ENCODE results near the gene AJUBA.

The AJUBA gene

DNA sequence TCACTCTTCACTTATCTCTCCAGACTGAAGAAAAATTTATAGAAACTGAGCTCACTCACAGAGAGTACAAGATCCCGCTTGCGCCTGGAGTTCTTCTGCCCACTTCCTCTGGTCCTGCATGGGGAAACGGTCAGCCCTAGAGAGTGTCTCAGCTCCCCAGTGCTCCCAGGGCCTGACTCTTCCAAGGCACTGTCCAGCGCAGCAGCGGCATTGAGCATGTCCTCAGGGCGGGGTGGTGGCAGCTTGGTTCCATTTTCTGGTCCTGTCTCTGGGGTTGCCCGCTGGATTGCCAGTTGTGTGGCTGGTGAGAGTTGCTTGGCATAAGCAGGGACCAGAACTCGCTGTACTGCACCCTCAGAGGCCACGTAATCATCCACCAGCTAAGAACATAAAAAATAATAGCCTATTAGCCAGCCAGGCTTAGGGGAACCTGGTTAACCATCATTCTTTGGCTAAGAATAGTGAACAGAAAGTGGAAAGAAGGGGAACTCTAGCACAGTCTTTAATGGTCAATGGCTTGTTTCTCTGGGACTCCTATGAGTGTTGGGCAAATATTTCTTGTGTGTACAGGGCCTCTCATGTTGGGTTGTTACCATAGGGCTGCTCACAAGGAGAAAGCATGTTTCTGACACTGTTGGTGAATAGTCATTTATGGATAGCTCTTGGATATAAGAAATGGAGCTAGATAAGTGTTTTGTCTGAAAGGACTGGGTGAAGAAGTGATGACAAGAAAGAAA is 13.7 kb upstream of the AJUBA start:
- H3K27me3 ChIP-seq (ENCODE audit: insufficient read depth, low read length), result no peaks in the 10 kb centered on the region
- H2AFZ ChIP-seq (ENCODE audit: low read length, unreplicated experiment), result no peak overlapping the region
- H3K27ac ChIP-seq (ENCODE audit: low read depth, low read length), result no peak overlapping the region
- H3K79me2 ChIP-seq (ENCODE audit: control insufficient read depth, insufficient read depth, low read length, unreplicated experiment), result no peaks in the 10 kb centered on the region
- peaks cover 5% of the 10 kb centered on the region for H3K4me1 ChIP-seq (ENCODE audit: control insufficient read depth, insufficient read depth, low read length, unreplicated experiment)
- no peaks in the 10 kb centered on the region for H3K36me3 ChIP-seq (ENCODE audit: insufficient read depth, low read length)
- H3K4me3 ChIP-seq (ENCODE audit: low read depth, low read length), result no peak overlapping the region

DNA sequence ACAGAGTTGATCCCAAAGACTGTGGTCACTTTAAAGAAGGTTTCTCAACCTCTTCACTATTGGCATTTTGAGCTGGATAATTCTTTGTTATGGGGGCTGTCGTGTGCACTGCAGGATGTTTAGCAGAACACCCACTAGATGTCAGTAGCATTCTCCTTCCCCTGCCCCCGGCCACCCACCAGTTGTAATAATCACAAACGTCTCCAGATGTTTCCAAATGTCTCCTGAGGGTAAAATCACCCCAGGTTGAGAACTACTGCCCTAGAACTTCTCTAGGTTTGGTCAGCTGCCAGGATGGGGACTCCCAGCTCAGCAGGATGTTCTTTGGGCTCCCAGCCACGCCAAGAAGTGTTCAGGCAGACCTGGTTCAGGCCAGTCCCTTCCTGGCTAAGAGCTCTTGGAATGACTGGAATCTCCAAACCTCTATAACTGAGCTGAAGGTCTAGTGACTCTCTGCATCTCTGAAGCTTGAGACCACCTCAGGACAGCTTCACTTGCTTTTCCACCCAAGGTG is 12.5 kb upstream of the AJUBA start:
- no peaks in the 10 kb centered on the region for H3K36me3 ChIP-seq (ENCODE audit: insufficient read depth, low read length)
- no peak overlapping the region for H2AFZ ChIP-seq (ENCODE audit: low read length, unreplicated experiment)
- no peaks in the 10 kb centered on the region for H3K27me3 ChIP-seq (ENCODE audit: insufficient read depth, low read length)
- H3K27ac ChIP-seq (ENCODE audit: low read depth, low read length), result no peak overlapping the region
- no peak overlapping the region for H3K4me3 ChIP-seq (ENCODE audit: low read depth, low read length)
- peaks cover 5% of the 10 kb centered on the region for H3K4me1 ChIP-seq (ENCODE audit: control insufficient read depth, insufficient read depth, low read length, unreplicated experiment)
- H3K79me2 ChIP-seq (ENCODE audit: control insufficient read depth, insufficient read depth, low read length, unreplicated experiment), result no peaks in the 10 kb centered on the region

DNA sequence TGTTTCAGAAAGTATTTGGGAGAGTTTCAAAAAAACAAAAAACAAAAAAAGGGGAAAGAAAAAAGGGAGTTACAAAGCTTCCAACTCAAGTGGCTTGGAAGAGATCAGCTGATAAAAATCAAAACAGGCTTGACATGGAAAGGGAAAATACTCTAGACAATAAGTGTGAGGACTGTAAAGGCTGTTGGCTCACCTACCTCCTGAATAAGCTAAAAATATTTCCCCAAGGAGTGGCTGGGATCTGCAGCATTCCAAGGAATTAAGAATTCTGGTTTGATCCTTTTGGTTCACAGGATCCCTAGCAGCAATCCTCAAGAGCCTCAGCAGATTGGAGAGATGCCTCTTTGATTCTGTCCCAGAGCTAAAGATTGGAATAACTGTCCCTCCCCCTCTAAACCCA is 11.2 kb upstream of the AJUBA start:
- Histone ChIP-seq H3K79me2 (ENCODE audit: control insufficient read depth, insufficient read depth, low read length, unreplicated experiment) (no peaks in the 10 kb centered on the region), H3K4me3 (ENCODE audit: low read depth, low read length) (no peak overlapping the region), H3K27me3 (ENCODE audit: insufficient read depth, low read length) (no peaks in the 10 kb centered on the region), H3K36me3 (ENCODE audit: insufficient read depth, low read length) (no peaks in the 10 kb centered on the region), H2AFZ (ENCODE audit: low read length, unreplicated experiment) (no peak overlapping the region), H3K4me1 (ENCODE audit: control insufficient read depth, insufficient read depth, low read length, unreplicated experiment) (peaks cover 5% of the 10 kb centered on the region), H3K27ac (ENCODE audit: low read depth, low read length) (no peak overlapping the region)

DNA sequence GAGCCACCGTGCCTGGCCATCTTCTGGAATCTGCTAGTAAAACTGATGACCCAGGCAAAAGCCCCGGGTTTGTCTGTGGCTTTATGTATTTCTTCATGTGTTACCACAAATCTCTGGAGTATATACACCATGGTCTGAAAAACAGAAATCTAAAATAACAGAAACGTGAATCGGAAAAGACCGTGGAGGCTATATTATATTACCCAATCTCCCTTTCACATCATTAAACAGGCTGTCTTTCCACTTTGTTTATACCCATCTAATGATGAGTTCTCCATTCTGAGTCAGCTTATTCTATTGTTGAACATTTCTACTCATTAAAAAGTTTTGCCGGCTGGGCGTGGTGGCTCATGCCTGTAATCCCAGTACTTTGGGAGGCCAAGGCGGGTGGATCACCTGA is 9.5 kb upstream of the AJUBA start:
- Histone ChIP-seq H3K36me3 (ENCODE audit: insufficient read depth, low read length) (no peaks in the 10 kb centered on the region), H3K4me1 (ENCODE audit: control insufficient read depth, insufficient read depth, low read length, unreplicated experiment) (peaks cover 5% of the 10 kb centered on the region), H3K4me3 (ENCODE audit: low read depth, low read length) (no peak overlapping the region), H2AFZ (ENCODE audit: low read length, unreplicated experiment) (no peak overlapping the region), H3K27ac (ENCODE audit: low read depth, low read length) (no peak overlapping the region), H3K79me2 (ENCODE audit: control insufficient read depth, insufficient read depth, low read length, unreplicated experiment) (no peaks in the 10 kb centered on the region), H3K27me3 (ENCODE audit: insufficient read depth, low read length) (no peaks in the 10 kb centered on the region)

DNA sequence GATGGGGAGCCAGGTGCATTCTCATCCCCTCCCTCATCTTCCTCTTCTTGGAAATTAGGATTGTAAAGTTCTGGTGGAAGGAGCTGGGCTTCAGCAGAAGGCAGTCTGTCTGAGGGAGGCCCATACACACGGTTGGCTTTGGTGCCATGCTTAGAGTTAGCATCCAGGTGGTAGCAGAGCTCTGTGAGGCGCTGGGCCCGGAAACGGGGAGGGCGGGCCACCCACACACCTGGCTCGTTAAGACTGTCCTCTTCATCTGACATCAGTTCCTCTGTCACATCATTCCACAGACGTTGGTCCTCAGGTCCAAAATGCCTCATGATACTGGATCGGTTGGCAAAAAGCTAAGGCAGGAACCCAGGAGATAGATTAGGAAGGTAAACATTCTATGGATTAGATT is 4.9 kb upstream of the AJUBA start:
- no peak overlapping the region for H2AFZ ChIP-seq (ENCODE audit: low read length, unreplicated experiment)
- no peak overlapping the region for H3K27ac ChIP-seq (ENCODE audit: low read depth, low read length)
- no peaks in the 10 kb centered on the region for H3K36me3 ChIP-seq (ENCODE audit: insufficient read depth, low read length)
- peaks cover 4% of the 10 kb centered on the region for H3K79me2 ChIP-seq (ENCODE audit: control insufficient read depth, insufficient read depth, low read length, unreplicated experiment)
- H3K27me3 ChIP-seq (ENCODE audit: insufficient read depth, low read length), result no peaks in the 10 kb centered on the region
- H3K4me3 ChIP-seq (ENCODE audit: low read depth, low read length), result no peak overlapping the region
- peaks cover 3% of the 10 kb centered on the region for H3K4me1 ChIP-seq (ENCODE audit: control insufficient read depth, insufficient read depth, low read length, unreplicated experiment)

DNA sequence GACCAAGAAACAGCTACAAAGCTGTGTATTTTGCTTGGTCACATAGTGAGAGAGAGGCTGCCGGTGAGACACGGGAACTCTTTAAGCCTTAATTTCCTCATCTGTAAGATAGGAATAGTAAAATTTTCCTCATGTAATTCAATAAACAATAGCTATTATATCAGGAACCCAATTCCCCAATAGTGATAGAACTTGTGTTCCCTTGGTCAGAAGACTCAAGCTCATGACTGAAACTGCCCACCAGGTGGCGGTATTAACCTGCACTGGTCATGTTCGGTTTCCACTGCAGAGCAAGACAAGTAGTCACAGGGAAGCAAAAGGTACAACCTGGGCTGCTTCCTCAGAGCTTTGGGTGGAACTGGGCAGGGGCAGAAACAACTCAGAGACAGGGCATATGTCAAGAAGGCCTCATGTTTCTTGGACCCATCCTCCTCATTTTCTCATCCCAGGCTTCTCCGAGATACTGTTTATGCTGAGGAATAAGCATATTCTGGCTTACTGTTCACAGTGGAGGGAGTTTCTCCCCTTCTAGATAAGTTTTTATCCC is 4.2 kb upstream of the AJUBA start:
- no peak overlapping the region for H3K27ac ChIP-seq (ENCODE audit: low read depth, low read length)
- H2AFZ ChIP-seq (ENCODE audit: low read length, unreplicated experiment), result no peak overlapping the region
- H3K4me1 ChIP-seq (ENCODE audit: control insufficient read depth, insufficient read depth, low read length, unreplicated experiment), result peaks cover 3% of the 10 kb centered on the region
- no peaks in the 10 kb centered on the region for H3K36me3 ChIP-seq (ENCODE audit: insufficient read depth, low read length)
- no peak overlapping the region for H3K4me3 ChIP-seq (ENCODE audit: low read depth, low read length)
- no peaks in the 10 kb centered on the region for H3K27me3 ChIP-seq (ENCODE audit: insufficient read depth, low read length)
- H3K79me2 ChIP-seq (ENCODE audit: control insufficient read depth, insufficient read depth, low read length, unreplicated experiment), result peaks cover 12% of the 10 kb centered on the region

DNA sequence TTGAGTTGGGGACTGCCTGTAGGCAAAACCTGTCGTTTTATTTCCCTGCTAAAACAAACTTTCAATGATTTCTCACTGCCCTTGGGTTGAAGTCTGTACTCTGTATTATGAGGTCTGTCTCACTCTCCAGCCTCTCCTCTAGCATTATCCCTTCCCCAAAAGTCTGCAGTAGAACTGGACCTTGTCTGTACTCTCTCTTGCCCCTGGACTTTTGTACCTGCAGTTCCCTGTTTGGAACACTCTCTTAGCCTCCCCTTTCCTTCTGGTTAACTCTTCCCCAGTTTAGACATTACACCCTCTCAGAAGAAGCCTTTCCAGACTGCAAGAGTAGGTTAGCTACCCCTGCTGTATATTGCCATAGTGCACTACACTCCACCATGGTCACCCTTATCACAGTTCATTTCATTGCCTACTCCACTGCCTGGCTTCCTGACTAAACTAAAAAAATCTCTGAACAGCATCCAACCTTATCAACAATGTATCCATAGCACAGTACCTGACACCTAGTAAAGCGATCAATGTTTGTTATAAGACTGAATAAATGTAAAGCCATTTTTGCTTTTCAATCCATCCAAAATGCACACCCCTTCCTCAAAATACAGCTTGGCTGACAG is 3.6 kb upstream of the AJUBA start:
- H3K4me3 ChIP-seq (ENCODE audit: low read depth, low read length), result no peak overlapping the region
- no peaks in the 10 kb centered on the region for H3K36me3 ChIP-seq (ENCODE audit: insufficient read depth, low read length)
- H3K27me3 ChIP-seq (ENCODE audit: insufficient read depth, low read length), result no peaks in the 10 kb centered on the region
- H2AFZ ChIP-seq (ENCODE audit: low read length, unreplicated experiment), result no peak overlapping the region
- peaks cover 3% of the 10 kb centered on the region for H3K4me1 ChIP-seq (ENCODE audit: control insufficient read depth, insufficient read depth, low read length, unreplicated experiment)
- H3K27ac ChIP-seq (ENCODE audit: low read depth, low read length), result no peak overlapping the region
- peaks cover 17% of the 10 kb centered on the region for H3K79me2 ChIP-seq (ENCODE audit: control insufficient read depth, insufficient read depth, low read length, unreplicated experiment)

DNA sequence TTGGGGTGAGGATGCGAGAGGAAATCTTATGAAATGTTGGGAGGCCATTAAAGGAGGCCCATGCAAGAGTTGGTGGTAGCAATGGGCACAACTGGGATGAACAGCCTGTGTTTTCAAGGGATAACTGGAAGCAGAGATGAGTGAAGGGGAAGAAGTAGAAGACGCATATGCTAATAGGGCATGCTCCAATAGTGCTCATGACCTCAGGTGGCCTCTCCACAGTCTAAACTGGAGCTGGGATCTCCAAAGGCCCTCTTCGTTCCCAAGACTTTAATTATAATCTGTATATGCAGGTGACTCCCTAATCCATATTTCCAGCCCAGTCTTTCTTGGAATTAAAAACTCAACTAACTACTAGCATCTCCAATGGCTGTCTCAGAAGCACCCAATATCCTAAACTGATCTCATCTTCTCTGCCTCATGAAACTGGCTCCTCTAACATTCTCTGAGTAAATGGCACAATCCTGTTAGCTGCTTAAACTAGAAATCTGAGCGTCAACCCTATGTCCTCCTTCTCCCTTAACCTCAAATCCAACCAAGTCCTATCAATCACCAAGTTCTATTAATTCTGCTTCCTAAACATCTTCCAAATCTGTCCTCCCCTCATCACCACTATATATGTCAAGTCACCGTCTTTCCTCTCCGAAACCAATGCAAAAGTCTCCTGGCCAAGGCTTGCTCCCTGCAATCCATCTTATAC is 2.8 kb upstream of the AJUBA start:
- Histone ChIP-seq H3K79me2 (ENCODE audit: control insufficient read depth, insufficient read depth, low read length, unreplicated experiment) (peaks cover 24% of the 10 kb centered on the region), H3K27me3 (ENCODE audit: insufficient read depth, low read length) (no peaks in the 10 kb centered on the region), H3K27ac (ENCODE audit: low read depth, low read length) (no peak overlapping the region), H3K4me1 (ENCODE audit: control insufficient read depth, insufficient read depth, low read length, unreplicated experiment) (peaks cover 3% of the 10 kb centered on the region), H2AFZ (ENCODE audit: low read length, unreplicated experiment) (no peak overlapping the region), H3K4me3 (ENCODE audit: low read depth, low read length) (no peak overlapping the region), H3K36me3 (ENCODE audit: insufficient read depth, low read length) (no peaks in the 10 kb centered on the region)

DNA sequence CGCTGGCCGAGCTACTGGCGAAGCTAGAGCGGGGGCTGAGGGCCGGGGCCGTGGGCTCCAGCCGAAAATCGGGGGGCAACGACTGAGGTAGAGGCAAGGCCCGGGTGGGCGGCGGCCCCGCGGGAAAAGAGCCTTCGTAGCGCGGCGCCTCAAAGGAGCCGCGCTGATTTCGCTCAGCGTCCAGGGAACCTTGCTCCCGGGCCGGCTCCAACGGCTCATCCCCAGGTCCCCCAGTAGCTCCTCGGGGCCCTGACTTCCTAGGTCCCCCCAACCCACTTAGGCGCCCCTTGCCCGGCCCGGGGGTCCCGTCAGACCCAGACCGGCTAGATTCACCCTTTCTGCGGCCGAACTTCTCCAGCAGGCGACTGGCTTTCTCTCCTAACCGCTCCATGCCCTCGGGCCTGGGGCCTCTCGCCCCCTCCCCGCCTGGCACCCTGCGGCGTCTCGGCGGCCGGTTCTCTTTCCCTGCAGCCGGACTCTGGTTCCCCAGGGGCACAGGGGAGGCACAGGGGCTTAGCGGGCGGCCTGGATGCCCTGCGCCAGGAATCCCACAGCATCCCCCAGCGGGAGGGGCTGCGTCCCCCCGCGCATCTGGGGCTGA is 375 bp downstream of the AJUBA start:
- Histone ChIP-seq H3K4me1 (ENCODE audit: control insufficient read depth, insufficient read depth, low read length, unreplicated experiment) (peaks cover 32% of the 10 kb centered on the region), H3K36me3 (ENCODE audit: insufficient read depth, low read length) (no peaks in the 10 kb centered on the region), H3K27ac (ENCODE audit: low read depth, low read length) (peak overlapping the region; percentile 68), H3K27me3 (ENCODE audit: insufficient read depth, low read length) (no peaks in the 10 kb centered on the region), H2AFZ (ENCODE audit: low read length, unreplicated experiment) (no peak overlapping the region), H3K4me3 (ENCODE audit: low read depth, low read length) (peak overlapping the region; percentile 85), H3K79me2 (ENCODE audit: control insufficient read depth, insufficient read depth, low read length, unreplicated experiment) (peaks cover 51% of the 10 kb centered on the region)

DNA sequence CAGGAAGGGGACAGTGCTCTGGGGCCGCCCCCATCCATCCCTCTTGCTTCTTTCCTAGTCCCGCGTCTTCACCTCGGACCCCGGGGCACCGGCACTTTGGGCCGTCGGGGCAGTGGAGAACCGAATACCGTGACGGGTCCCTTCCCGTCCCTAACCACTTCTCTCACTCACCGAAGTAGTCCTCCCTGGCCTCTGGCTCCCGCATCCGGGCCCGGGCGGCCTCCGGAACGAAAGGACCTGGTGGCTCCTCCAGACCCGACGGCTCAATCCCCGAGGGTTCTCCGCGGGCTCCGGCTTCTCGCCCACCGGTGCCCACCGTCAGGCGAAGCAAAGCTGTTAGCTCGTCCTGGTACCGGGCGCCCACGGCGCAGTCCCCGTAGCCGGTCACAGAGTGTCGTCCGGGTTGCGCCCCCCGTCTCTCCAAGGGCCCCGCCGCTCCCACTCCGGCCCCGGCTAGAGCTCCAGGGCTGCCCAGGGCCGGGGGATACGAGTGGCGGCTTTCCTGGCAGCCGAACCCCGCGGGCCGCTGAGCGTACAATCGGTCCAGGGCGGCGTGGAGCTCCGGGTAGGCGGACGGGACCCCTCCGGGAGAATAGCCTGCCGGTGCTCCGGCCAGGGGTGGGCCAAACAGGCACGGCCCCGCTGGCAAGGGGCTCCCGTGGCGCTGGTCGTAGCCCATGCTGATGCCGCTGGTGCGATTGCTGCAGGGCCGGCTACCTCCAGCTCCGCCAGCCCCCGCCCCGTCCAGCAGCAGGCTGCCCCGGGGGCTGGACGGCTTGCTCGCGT is 1.1 kb downstream of the AJUBA start:
- Histone ChIP-seq H3K4me3 (ENCODE audit: low read depth, low read length) (peak overlapping the region; percentile 85), H2AFZ (ENCODE audit: low read length, unreplicated experiment) (no peak overlapping the region), H3K27ac (ENCODE audit: low read depth, low read length) (peak overlapping the region; percentile 68), H3K27me3 (ENCODE audit: insufficient read depth, low read length) (no peaks in the 10 kb centered on the region), H3K79me2 (ENCODE audit: control insufficient read depth, insufficient read depth, low read length, unreplicated experiment) (peaks cover 58% of the 10 kb centered on the region), H3K4me1 (ENCODE audit: control insufficient read depth, insufficient read depth, low read length, unreplicated experiment) (peaks cover 39% of the 10 kb centered on the region), H3K36me3 (ENCODE audit: insufficient read depth, low read length) (no peaks in the 10 kb centered on the region)

Measured in ACC112 (cell line).